Measurements from ENCODE around the gene CSF2.

Gene CSF2

DNA sequence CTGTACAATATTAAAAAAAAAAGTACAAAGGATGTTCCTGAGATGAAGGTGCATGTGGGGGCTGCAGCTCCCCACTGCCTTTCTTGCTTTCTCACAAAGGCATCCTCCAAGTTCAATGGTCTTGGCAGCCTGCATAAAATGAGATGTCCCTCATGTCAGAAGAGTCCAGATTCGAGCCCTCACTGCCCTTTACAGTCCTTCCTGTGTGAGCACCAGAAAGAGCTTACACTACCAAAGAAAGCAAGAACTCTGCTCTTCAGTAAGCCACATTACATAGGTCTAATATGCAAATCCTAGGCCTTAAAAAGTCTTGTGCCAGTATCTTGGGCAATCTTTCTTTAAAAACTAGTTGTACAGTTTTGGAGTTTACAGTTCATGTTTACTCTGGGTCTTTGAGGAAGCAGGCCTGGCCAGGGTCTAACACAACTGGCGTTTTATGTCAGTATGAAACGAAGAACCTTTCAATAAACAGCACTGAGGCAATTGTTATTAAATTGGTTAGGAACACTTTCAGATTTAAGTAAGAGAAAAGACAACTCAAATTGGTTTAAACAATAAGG, 36.0 kb downstream of the CSF2 start:
- Histone ChIP-seq H3K4me1 (ENCODE audit: insufficient read depth, low read length, poor library complexity, severe bottlenecking) (peaks cover 47% of the 10 kb centered on the region), H3F3A (ENCODE audit: low read depth) (0 out of 2 replicates have a peak, but pooled peaks cover 5% of the 10 kb centered on the region), H2AFZ (ENCODE audit: low read length) (0 out of 2 replicates have a peak overlapping the region, but pooled peaks have one; percentile 27), H3K9me3 (ENCODE audit: insufficient read depth, low read depth, low read length) (no peaks in the 10 kb centered on the region), H3K9me2 (replicated peaks; ENCODE audit: low read depth, low read length) (no peaks in the 10 kb centered on the region), H3K36me3 (ENCODE audit: insufficient read depth, low read length) (no peaks in the 10 kb centered on the region), H3K4me2 (ENCODE audit: low read depth, low read length, poor library complexity, severe bottlenecking) (no peak overlapping the region), H3K9ac (ENCODE audit: low read depth, low read length, poor library complexity, severe bottlenecking) (no peak overlapping the region), H3K79me2 (ENCODE audit: insufficient read depth, low read length) (no peaks in the 10 kb centered on the region), H3K27me3 (ENCODE audit: insufficient read depth, low read length, poor library complexity, severe bottlenecking) (no peaks in the 10 kb centered on the region), H4K20me1 (ENCODE audit: insufficient read depth, low read length, poor library complexity, severe bottlenecking) (no peaks in the 10 kb centered on the region), H3K4me3 (ENCODE audit: low read length, poor library complexity, severe bottlenecking) (no peak overlapping the region)
- TF ChIP-seq, protein P1, sequence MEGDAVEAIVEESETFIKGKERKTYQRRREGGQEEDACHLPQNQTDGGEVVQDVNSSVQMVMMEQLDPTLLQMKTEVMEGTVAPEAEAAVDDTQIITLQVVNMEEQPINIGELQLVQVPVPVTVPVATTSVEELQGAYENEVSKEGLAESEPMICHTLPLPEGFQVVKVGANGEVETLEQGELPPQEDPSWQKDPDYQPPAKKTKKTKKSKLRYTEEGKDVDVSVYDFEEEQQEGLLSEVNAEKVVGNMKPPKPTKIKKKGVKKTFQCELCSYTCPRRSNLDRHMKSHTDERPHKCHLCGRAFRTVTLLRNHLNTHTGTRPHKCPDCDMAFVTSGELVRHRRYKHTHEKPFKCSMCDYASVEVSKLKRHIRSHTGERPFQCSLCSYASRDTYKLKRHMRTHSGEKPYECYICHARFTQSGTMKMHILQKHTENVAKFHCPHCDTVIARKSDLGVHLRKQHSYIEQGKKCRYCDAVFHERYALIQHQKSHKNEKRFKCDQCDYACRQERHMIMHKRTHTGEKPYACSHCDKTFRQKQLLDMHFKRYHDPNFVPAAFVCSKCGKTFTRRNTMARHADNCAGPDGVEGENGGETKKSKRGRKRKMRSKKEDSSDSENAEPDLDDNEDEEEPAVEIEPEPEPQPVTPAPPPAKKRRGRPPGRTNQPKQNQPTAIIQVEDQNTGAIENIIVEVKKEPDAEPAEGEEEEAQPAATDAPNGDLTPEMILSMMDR (conservative IDR thresholded peaks at IDR 0.05; ENCODE audit: low read length), result no peak
- no peak for TF ChIP-seq EZH2phosphoT487 (IDR thresholded peaks at IDR 0.05; ENCODE audit: borderline replicate concordance)

DNA sequence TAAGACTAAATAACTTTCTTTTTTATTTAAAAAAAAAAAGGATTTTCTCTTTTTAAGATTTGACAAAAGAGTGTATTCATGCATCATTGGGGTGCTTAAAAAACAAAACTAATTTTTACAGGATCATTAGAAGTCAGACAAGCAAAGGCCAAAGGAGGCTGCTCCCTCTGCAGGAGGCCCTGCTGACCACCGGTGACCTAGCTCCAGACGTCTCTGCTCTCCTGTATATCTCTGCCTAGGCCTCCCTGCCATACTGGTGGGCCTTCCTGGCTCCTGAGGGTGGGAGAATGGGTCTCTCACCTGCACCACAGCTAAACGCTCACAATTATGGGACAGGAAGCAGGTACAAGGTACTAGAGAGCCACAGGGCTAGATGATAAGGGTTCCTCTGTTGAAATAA, 36.6 kb downstream of the CSF2 start:
- Histone ChIP-seq H3F3A (ENCODE audit: low read depth) (0 out of 2 replicates have a peak, but pooled peaks cover 5% of the 10 kb centered on the region), H3K27me3 (ENCODE audit: insufficient read depth, low read length, poor library complexity, severe bottlenecking) (no peaks in the 10 kb centered on the region), H3K9me2 (replicated peaks; ENCODE audit: low read depth, low read length) (no peaks in the 10 kb centered on the region), H4K20me1 (ENCODE audit: insufficient read depth, low read length, poor library complexity, severe bottlenecking) (no peaks in the 10 kb centered on the region), H3K36me3 (ENCODE audit: insufficient read depth, low read length) (no peaks in the 10 kb centered on the region), H3K4me1 (ENCODE audit: insufficient read depth, low read length, poor library complexity, severe bottlenecking) (peaks cover 47% of the 10 kb centered on the region), H3K4me3 (ENCODE audit: low read length, poor library complexity, severe bottlenecking) (no peak overlapping the region), H3K4me2 (ENCODE audit: low read depth, low read length, poor library complexity, severe bottlenecking) (peak overlapping the region; percentile 38), H2AFZ (ENCODE audit: low read length) (no peak overlapping the region), H3K9ac (ENCODE audit: low read depth, low read length, poor library complexity, severe bottlenecking) (peak overlapping the region; percentile 17), H3K9me3 (ENCODE audit: insufficient read depth, low read depth, low read length) (no peaks in the 10 kb centered on the region), H3K79me2 (ENCODE audit: insufficient read depth, low read length) (no peaks in the 10 kb centered on the region)
- TF ChIP-seq, protein P1 (conservative IDR thresholded peaks at IDR 0.05; ENCODE audit: low read length), result no peak
- no peak for TF ChIP-seq EZH2phosphoT487 (IDR thresholded peaks at IDR 0.05; ENCODE audit: borderline replicate concordance)

DNA sequence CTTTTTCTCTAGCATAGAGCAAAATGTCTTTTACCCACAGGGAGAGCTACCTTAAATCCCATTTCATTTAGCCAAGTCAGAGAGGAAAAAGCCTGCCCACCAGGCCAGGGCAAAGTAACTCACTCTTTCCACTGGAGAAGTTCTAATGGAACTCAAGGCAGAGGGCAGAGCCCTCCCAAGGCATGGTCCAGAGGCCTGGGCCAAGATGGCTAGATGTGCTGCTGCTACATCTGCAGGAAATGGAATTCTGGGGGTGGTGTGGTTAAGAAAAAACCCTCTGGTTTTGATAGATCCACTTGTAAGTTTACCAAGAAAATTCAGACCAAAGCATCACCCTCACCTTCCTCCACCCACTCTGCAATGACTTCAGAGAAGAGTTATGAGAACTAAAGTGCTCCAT, 37.3 kb downstream of the CSF2 start:
- Histone ChIP-seq H3K4me2 (ENCODE audit: low read depth, low read length, poor library complexity, severe bottlenecking) (peak overlapping the region; percentile 38), H3K9me2 (replicated peaks; ENCODE audit: low read depth, low read length) (no peaks in the 10 kb centered on the region)

More for the DNA sequence above, 37.3 kb downstream of the CSF2 start:
- Histone ChIP-seq H3K9ac (ENCODE audit: low read depth, low read length, poor library complexity, severe bottlenecking) (no peak overlapping the region), H3K27me3 (ENCODE audit: insufficient read depth, low read length, poor library complexity, severe bottlenecking) (no peaks in the 10 kb centered on the region), H3K4me3 (ENCODE audit: low read length, poor library complexity, severe bottlenecking) (no peak overlapping the region), H3K36me3 (ENCODE audit: insufficient read depth, low read length) (no peaks in the 10 kb centered on the region), H3K4me1 (ENCODE audit: insufficient read depth, low read length, poor library complexity, severe bottlenecking) (peaks cover 55% of the 10 kb centered on the region), H2AFZ (ENCODE audit: low read length) (no peak overlapping the region), H4K20me1 (ENCODE audit: insufficient read depth, low read length, poor library complexity, severe bottlenecking) (no peaks in the 10 kb centered on the region), H3F3A (ENCODE audit: low read depth) (0 out of 2 replicates have a peak, but pooled peaks cover 5% of the 10 kb centered on the region), H3K79me2 (ENCODE audit: insufficient read depth, low read length) (no peaks in the 10 kb centered on the region), H3K9me3 (ENCODE audit: insufficient read depth, low read depth, low read length) (no peaks in the 10 kb centered on the region)
- no peak for TF ChIP-seq EZH2phosphoT487 (IDR thresholded peaks at IDR 0.05; ENCODE audit: borderline replicate concordance)
- TF ChIP-seq, protein P1 (conservative IDR thresholded peaks at IDR 0.05; ENCODE audit: low read length), result no peak
